HepG2 (cell line): ENCODE measurements around the gene ACAP2. TPM values are rescaled to one million over a fixed set of nuclear protein-coding genes. Genes with fewer than 3 reads are reported as not detected.
A peak's percentile ranks its signal among the peaks of the same experiment; 100 is the strongest.

ENCODE experiments used
- MAZ ChIP-seq, 2 experiments: sonication (generic) in 1 of 2; formaldehyde crosslinking in 1 of 2; IDR thresholded peaks; 2 replicates each; pipeline versions ENCODE4 v1.5.0 to v1.6.1; 2012 to 2020; ENCODE audit warnings: low read depth in 2 of 2, mild to moderate bottlenecking in 2 of 2, borderline replicate concordance in 1 of 2, improper control_type of control experiment in 1 of 2, low read length in 1 of 2, missing genetic modification reagents in 1 of 2, moderate library complexity in 1 of 2
- RXRB ChIP-seq: IDR thresholded peaks from 2 replicates; pipeline ENCODE4 v1.6.1; 2016; ENCODE audit warnings: borderline replicate concordance, missing genetic modification reagents, missing compliant biosample characterization
- SP5 ChIP-seq: IDR thresholded peaks from 2 replicates; pipeline ENCODE4 v1.6.1; 2016; ENCODE audit warnings: low read depth, borderline replicate concordance
- U2AF1 ChIP-seq: fragments of 200-400 bp; formaldehyde crosslinking; optimal IDR thresholded peaks from 2 replicates; pipeline ENCODE3; 2017; ENCODE audit warnings: mild to moderate bottlenecking, low read depth, low read length
- ZBTB33 ChIP-seq: sonication (generic); formaldehyde crosslinking; IDR thresholded peaks from 2 replicates; pipeline ENCODE4 v1.4.0; 2020; ENCODE audit warnings: missing genetic modification reagents
- ZNF503 ChIP-seq: sonication (generic); formaldehyde crosslinking; IDR thresholded peaks from 2 replicates; pipeline ENCODE4 v1.4.0; 2020; ENCODE audit warnings: missing genetic modification reagents
- ZNF557 ChIP-seq: sonication (generic); formaldehyde crosslinking; IDR thresholded peaks from 2 replicates; pipeline ENCODE4 v1.4.0; 2020; ENCODE audit warnings: missing genetic modification reagents
- ZNF670 ChIP-seq: sonication (generic); formaldehyde crosslinking; IDR thresholded peaks from 2 replicates; pipeline ENCODE4 v1.8.0; 2022; ENCODE audit warnings: mild to moderate bottlenecking, missing genetic modification reagents, borderline replicate concordance
- ZNF775 ChIP-seq: sonication (generic); formaldehyde crosslinking; IDR thresholded peaks from 2 replicates; pipeline ENCODE4 v1.4.0; 2020; ENCODE audit warnings: missing genetic modification reagents, mild to moderate bottlenecking, moderate library complexity, borderline replicate concordance
- polyA plus RNA-seq, 8 experiments: library from polyadenylated mRNA; depleted of rRNA in 3 of 8; stranded (reverse) in 7 of 8; unstranded in 1 of 8; fragments of >200 nt; fragmentation: Illumina TruSeq in 4 of 8; extraction: Trizol in 4 of 8; gene quantifications; 2 replicates each; pipeline versions ENCODE4 v1.2.1 to v1.2.3, GENCODE V29; 2011 to 2016; ENCODE audit warnings: low read depth in 4 of 8, missing spikeins in 1 of 8, mixed read lengths in 1 of 8; ENCODE audit not compliant: insufficient read depth in 1 of 8
- total RNA-seq, 5 experiments: library from RNA; depleted of rRNA; stranded (reverse); fragments of >200 nt; fragmentation: Illumina TruSeq; extraction: Trizol; gene quantifications; 2 replicates each; pipeline ENCODE4 v1.2.3, GENCODE V29; 2016; ENCODE audit warnings: low read depth in 1 of 5
- TF ChIP-seq, protein P1 (sequence below), 2 experiments: sonication (generic) in 1 of 2; formaldehyde crosslinking in 1 of 2; IDR thresholded peaks; 2 replicates each; pipeline versions ENCODE4 v1.6.1 to v1.9.0; 2014 to 2022; ENCODE audit warnings: antibody characterized with exemption in 1 of 2, borderline replicate concordance in 1 of 2, inconsistent platforms in 1 of 2, low read depth in 1 of 2, missing genetic modification reagents in 1 of 2
- TF ChIP-seq, protein P2 (sequence below), 2 experiments: sonication (generic) in 1 of 2; formaldehyde crosslinking in 1 of 2; IDR thresholded peaks; 2 replicates each; pipeline versions ENCODE4 v1.4.0 to v1.6.1; 2016 to 2020; ENCODE audit warnings: borderline replicate concordance in 1 of 2, low read depth in 1 of 2, mild to moderate bottlenecking in 1 of 2, missing genetic modification reagents in 1 of 2

Gene ACAP2
- total and polyA plus RNA-seq, 2 of the 13 experiments (the other 11 are each of a cell fraction or from before 2014, with no cell fraction given) = 7.3 to 23.9 TPM

DNA sequence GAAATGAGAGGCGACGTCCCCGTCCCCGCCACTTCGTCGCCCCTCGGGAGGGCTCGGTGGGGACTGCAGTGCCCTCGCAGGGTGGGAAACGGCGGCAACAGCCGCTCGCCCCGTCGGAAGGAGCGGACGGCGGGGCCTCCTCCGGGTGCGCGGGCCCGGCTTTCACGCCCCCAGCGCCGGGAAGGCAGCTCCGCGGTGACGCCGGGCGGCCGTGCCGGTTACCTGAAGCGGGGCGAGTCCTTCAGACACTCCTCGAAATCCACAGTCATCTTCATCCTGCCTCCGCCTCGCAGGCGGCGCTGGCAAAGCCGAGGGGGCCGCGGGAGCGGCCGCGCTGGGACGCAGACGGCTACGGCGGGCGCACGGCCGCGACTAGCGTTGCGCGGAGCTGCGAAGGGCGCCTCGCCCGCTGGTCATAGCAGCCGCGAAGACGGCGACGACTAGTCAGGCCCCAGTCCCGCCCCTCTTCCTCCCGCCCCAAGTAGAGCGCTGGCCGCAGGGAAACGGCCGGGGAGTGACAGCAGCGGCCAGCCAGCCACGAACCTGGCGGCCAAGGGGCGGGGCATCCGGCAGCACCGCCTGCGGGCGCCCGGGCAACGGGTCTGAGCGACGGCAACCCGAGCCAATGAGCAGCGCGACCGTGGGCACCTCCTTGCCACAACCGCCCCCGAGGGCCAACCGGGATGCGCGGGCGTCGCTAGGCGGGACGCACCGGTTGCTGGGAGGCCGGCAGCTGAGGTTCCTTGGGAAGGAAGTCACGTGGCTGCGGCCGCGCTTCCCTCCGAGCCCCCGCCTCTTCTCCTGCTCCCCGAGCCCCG, at the start of gene ACAP2 (continued):
- TF ChIP-seq ZNF503 (CRISPR knock-in tag) (no peak), U2AF1 (no peak), ZNF557 (0 out of 2 replicates have a peak, but pooled peaks have one; percentile 43), ZBTB33 (no peak), MAZ (IDR thresholded peaks at IDR 0.05; ENCODE audit: borderline replicate concordance, low read depth, low read length) (peak; percentile 84; the same call in 1 of the 2 replicates), MAZ (CRISPR knock-in tag; IDR thresholded peaks at IDR 0.05; ENCODE audit: low read depth) (peak; percentile 80), RXRB (0 out of 2 replicates have a peak, but pooled peaks have one; percentile 1), ZNF670 (CRISPR knock-in tag) (peak; percentile 57; the same call in 1 of the 2 replicates), ZNF775 (no peak), SP5 (peak; percentile 29; the same call in 1 of the 2 replicates)
- TF ChIP-seq, protein P1, sequence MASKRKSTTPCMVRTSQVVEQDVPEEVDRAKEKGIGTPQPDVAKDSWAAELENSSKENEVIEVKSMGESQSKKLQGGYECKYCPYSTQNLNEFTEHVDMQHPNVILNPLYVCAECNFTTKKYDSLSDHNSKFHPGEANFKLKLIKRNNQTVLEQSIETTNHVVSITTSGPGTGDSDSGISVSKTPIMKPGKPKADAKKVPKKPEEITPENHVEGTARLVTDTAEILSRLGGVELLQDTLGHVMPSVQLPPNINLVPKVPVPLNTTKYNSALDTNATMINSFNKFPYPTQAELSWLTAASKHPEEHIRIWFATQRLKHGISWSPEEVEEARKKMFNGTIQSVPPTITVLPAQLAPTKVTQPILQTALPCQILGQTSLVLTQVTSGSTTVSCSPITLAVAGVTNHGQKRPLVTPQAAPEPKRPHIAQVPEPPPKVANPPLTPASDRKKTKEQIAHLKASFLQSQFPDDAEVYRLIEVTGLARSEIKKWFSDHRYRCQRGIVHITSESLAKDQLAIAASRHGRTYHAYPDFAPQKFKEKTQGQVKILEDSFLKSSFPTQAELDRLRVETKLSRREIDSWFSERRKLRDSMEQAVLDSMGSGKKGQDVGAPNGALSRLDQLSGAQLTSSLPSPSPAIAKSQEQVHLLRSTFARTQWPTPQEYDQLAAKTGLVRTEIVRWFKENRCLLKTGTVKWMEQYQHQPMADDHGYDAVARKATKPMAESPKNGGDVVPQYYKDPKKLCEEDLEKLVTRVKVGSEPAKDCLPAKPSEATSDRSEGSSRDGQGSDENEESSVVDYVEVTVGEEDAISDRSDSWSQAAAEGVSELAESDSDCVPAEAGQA (IDR thresholded peaks at IDR 0.05; ENCODE audit: low read depth) = 0 out of 2 replicates have a peak, but pooled peaks have one; percentile 26
- TF ChIP-seq, protein P1 (CRISPR knock-in tag; IDR thresholded peaks at IDR 0.05; ENCODE audit: borderline replicate concordance) = no peak
- TF ChIP-seq, protein P2, sequence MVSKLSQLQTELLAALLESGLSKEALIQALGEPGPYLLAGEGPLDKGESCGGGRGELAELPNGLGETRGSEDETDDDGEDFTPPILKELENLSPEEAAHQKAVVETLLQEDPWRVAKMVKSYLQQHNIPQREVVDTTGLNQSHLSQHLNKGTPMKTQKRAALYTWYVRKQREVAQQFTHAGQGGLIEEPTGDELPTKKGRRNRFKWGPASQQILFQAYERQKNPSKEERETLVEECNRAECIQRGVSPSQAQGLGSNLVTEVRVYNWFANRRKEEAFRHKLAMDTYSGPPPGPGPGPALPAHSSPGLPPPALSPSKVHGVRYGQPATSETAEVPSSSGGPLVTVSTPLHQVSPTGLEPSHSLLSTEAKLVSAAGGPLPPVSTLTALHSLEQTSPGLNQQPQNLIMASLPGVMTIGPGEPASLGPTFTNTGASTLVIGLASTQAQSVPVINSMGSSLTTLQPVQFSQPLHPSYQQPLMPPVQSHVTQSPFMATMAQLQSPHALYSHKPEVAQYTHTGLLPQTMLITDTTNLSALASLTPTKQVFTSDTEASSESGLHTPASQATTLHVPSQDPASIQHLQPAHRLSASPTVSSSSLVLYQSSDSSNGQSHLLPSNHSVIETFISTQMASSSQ (IDR thresholded peaks at IDR 0.05; ENCODE audit: low read depth) = no peak
- TF ChIP-seq, protein P2 (CRISPR knock-in tag; IDR thresholded peaks at IDR 0.05; ENCODE audit: borderline replicate concordance) = peak; percentile 54; the same call in 1 of the 2 replicates
